Transverse colon (tissue), 4 donors: ENCODE measurements around the gene CCL17. TPM values are rescaled to one million over a fixed set of nuclear protein-coding genes. Genes with fewer than 3 reads are reported as not detected.

Source experiments
- DNase-seq: peaks from one replicate; pipeline ENCODE4 v3.0.0-alpha.2; 2019
- H3K27ac ChIP-seq, 4 donors: fragments of 200-600 bp; sonication (generic); 2 replicates each; pipeline ENCODE4 v1.5.1; 2016 to 2018; ENCODE audit warnings: inconsistent platforms in 4 of 4
- H3K27me3 ChIP-seq: fragments of 200-600 bp; sonication (generic); 2 replicates; pipeline ENCODE4 v1.5.1; 2017; ENCODE audit warnings: inconsistent platforms
- H3K36me3 ChIP-seq, 4 donors: fragments of 200-600 bp; sonication (generic); 2 replicates each; pipeline ENCODE4 v1.5.1; 2017 to 2019; ENCODE audit warnings: inconsistent platforms in 4 of 4
- H3K4me1 ChIP-seq, 4 donors: fragments of 200-600 bp; sonication (generic); 2 replicates each; pipeline ENCODE4 v1.5.1; 2017 to 2020; ENCODE audit warnings: inconsistent platforms in 4 of 4
- H3K4me3 ChIP-seq, 4 donors: fragments of 200-600 bp; sonication (generic); 1 replicate in 1 of 4; 2 replicates in 3 of 4; pipeline versions ENCODE4 v1.5.1 to v1.6.1; 2017 to 2019; ENCODE audit warnings: inconsistent platforms in 4 of 4
- H3K9me3 ChIP-seq, 2 donors: fragments of 200-600 bp; sonication (generic); 2 replicates each; pipeline ENCODE4 v1.5.1; 2017 to 2019; ENCODE audit warnings: inconsistent platforms in 2 of 2
- CTCF ChIP-seq, 5 experiments: fragments of 200-600 bp in 3 of 5; fragments of 450-650 bp in 2 of 5; sonication (generic) in 3 of 5; IDR thresholded peaks; 1 replicate in 2 of 5; 2 replicates in 3 of 5; pipeline ENCODE4 v1.5.1; 2016 to 2017; ENCODE audit warnings: antibody characterized with exemption in 5 of 5, inconsistent platforms in 3 of 5, mild to moderate bottlenecking in 2 of 5, moderate library complexity in 1 of 5
- EP300 ChIP-seq: sonication (generic); formaldehyde crosslinking; IDR thresholded peaks from one replicate; pipeline ENCODE4 v1.6.1; 2017; ENCODE audit warnings: antibody characterized with exemption, low read depth
- POLR2A ChIP-seq: fragments of 450-650 bp; IDR thresholded peaks from one replicate; pipeline ENCODE4 v1.6.1; 2016; ENCODE audit warnings: antibody characterized with exemption, mild to moderate bottlenecking, moderate library complexity
- POLR2AphosphoS5 ChIP-seq, 3 donors: sonication (generic); formaldehyde crosslinking; IDR thresholded peaks; one replicate each; pipeline ENCODE4 v1.6.1; 2016; ENCODE audit warnings: antibody characterized with exemption in 3 of 3
- WGBS, 2 donors: methylation state at CpG; one replicate each; pipeline ENCODE4 v1.1.5; 2018; ENCODE audit warnings: low coverage in 1 of 2; 5-methylcytosine and 5-hydroxymethylcytosine counted together
- in situ Hi-C, 4 donors: fragments of 200-750 bp; cut with MboI; loops; one replicate each; pipeline versions ENCODE4 v1.15.0 to v1.15.1; 2017; ENCODE audit warnings: low sequenced_read_pairs in 3 of 4, low pct_ligation_motif_present in 1 of 4, low pct_unique_long_range_greater_than_20kb in 1 of 4
- intact Hi-C: fragments of 100-400 bp; cut with DNase I; formaldehyde crosslinking; loops from one replicate; pipeline ENCODE4 v1.15.1; 2023; ENCODE audit warnings: low total_unique reads
- total RNA-seq, 4 donors: library from RNA; depleted of rRNA; stranded (reverse); fragments of >200 nt; gene quantifications; one replicate each; pipeline ENCODE4 v1.1.0, GENCODE V29; 2016

CCL17 gene
- total RNA-seq, 4 donors from 2014 or later, result 1.4 TPM; not detected in 3

GRCh38 chr16:57376313-57376818 lies 28.2 kb upstream of the CCL17 start:
- Histone ChIP-seq H3K4me1 (peaks cover 7 to 31% (median 14%) of the 10 kb centered on the region in 4 donors), H3K4me3 (no peak overlapping the region), H3K9me3 (no peaks in the 10 kb centered on the region), H3K27ac (no peak overlapping the region), H3K36me3 (no peaks in the 10 kb centered on the region), H3K27me3 (no peaks in the 10 kb centered on the region)
- in situ Hi-C loops (no loop called here), intact Hi-C loops (no loop called here)
- 83 to 93% methylated on average over 3 of the region's 3 CpGs for WGBS, 2 donors
- no peak for DNase-seq
- no peak for TF ChIP-seq CTCF (IDR thresholded peaks at IDR 0.05)
- TF ChIP-seq EP300, result no peak
- TF ChIP-seq POLR2AphosphoS5 (IDR thresholded peaks at IDR 0.05), result no peak
- no peak for TF ChIP-seq POLR2A

DNA sequence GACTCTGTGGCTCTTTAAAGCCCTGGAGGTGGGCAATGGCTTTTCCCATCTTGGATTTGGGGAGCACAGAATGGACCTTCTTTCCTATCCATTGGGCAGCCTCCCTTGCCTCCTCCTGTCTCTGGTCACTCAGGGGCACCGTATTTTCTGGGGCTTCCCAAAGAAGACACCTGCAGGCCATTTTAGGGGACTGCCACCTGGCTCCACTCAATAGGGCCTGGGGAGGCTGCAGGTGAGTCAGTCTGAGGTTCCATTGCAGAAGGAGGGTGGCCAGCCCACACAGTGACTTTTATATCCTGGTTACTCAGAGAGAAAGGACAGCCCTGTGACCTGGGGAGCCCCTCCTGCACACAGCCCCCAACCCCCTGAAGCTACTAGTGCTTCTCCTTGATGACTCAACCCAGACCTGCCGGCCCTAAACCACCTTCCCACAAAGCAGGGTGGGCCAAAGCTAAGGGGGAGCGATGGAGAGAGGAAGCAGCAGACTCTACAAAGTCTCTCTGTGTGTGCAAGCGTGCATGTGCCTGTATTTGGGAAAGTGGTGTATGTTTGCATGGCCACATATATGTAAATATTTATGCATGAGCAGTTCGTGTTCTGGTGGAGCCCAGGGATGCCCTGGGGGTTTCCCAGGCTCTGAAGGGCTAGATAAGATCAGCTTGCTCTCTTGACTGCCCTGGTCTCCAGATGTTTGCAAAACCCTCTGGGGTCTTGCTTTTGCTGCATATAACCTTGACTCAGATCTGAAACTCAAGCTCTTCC lies 27.3 kb upstream of the CCL17 start:
- Histone ChIP-seq H3K4me3 (no peak overlapping the region), H3K27me3 (no peaks in the 10 kb centered on the region), H3K36me3 (no peaks in the 10 kb centered on the region), H3K27ac (peak overlapping the region; percentile 2 to 39 (median 5)), H3K9me3 (no peaks in the 10 kb centered on the region), H3K4me1 (peaks cover 3 to 24% (median 7%) of the 10 kb centered on the region in 4 donors)
- intact Hi-C loops (no loop called here), in situ Hi-C loops (no loop called here)
- no peak for DNase-seq
- TF ChIP-seq EP300, result no peak
- TF ChIP-seq POLR2A, result no peak
- TF ChIP-seq CTCF (IDR thresholded peaks at IDR 0.05), result no peak
- 41% methylated on average over 5 of the region's 5 CpGs; no CpG with 5 or more reads in 1 of the 2 donors for WGBS, 2 donors

DNA sequence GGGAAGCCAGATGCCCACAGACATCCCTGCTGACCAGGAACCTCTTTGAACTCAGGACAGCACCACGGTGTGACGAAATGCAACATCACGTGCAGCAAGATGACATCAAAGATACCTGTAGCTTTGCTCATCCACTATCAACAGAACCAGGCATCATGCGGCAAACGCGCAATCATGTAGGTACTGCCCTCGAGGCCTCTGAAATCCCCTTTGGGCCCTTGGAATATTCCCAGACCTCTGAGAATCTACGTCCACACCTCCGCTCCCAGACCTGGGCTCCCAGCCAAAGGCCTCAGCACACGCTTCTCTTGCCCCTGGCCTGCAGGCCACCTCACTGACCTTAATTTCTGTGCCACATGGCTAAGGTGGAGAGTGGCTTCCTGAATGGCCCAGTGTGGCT lies 25.0 kb upstream of the CCL17 start:
- DNase-seq, result no peak
- Histone ChIP-seq H3K4me1 (peaks cover 9 to 24% (median 11%) of the 10 kb centered on the region in 4 donors), H3K27ac (no peak overlapping the region), H3K27me3 (no peaks in the 10 kb centered on the region), H3K4me3 (no peak overlapping the region), H3K36me3 (no peaks in the 10 kb centered on the region), H3K9me3 (no peaks in the 10 kb centered on the region)
- WGBS, 2 donors, result 89% methylated on average over 10 of the region's 10 CpGs; no CpG with 5 or more reads in 1 of the 2 donors
- in situ Hi-C loops, result no loop called here
- no peak for TF ChIP-seq POLR2A
- TF ChIP-seq POLR2AphosphoS5 (IDR thresholded peaks at IDR 0.05), result no peak
- no peak for TF ChIP-seq CTCF (IDR thresholded peaks at IDR 0.05)
- no peak for TF ChIP-seq EP300
- intact Hi-C loops, result no loop called here

GRCh38 chr16:57380671-57381462 lies 23.7 kb upstream of the CCL17 start:
- no peak overlapping the region for H3K4me3 ChIP-seq
- DNase-seq, result no peak
- no peak overlapping the region for H3K27ac ChIP-seq
- H3K4me1 ChIP-seq, result peaks cover 9 to 29% (median 12%) of the 10 kb centered on the region in 4 donors
- no peaks in the 10 kb centered on the region for H3K36me3 ChIP-seq
- intact Hi-C loops (no loop called here), in situ Hi-C loops (no loop called here)
- TF ChIP-seq POLR2A, result no peak
- TF ChIP-seq CTCF (IDR thresholded peaks at IDR 0.05), result no peak
- no peak for TF ChIP-seq EP300
- TF ChIP-seq POLR2AphosphoS5 (IDR thresholded peaks at IDR 0.05), result no peak
- no peaks in the 10 kb centered on the region for H3K9me3 ChIP-seq
- no peaks in the 10 kb centered on the region for H3K27me3 ChIP-seq
- 51% methylated on average over 8 of the region's 8 CpGs; no CpG with 5 or more reads in 1 of the 2 donors for WGBS, 2 donors
